HG03108 (cell line): ENCODE measurements around the gene PABPC1L.

Experiments used
- ATAC-seq: cut with Tn5 transposase; IDR thresholded peaks from one replicate; pipeline ENCODE4 v1.9.1; 2021; ENCODE audit warnings: moderate library complexity; ENCODE audit not compliant: unreplicated experiment

The PABPC1L gene

DNA sequence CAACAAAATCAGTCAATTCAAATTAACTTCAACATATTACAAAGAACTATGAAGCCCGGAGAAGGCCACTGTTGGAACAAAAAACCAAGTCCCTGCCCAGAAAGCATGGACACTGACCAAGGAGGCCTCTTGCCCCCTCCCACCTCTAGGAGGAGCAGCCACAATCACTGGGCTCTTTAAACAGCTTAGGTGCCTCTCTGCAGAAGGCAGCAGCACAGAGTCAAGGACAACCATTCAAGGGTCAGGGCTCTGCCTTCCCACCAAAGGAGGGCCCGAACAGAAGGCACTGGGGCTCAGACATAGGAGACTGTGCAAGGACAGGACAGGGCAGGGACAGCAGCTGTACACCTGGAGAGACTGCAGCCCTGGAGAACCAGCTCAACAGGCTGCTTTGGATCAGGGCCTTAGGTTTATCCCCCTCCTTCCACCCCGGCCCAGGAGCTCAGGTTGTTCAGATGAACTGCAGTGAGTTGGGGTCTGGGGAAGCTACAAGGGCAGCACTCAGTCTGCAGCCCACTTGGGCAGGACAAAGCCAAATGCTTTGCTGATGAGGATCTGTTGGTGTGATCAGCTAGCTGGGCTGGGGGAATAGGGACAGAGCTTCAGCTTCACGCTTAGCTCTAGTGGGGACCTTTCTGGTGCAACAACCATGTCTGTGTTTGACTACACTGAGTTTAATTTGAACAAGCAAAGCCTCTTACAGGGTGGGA lies 32.6 kb downstream of the PABPC1L start:
- no peak for ATAC-seq

DNA sequence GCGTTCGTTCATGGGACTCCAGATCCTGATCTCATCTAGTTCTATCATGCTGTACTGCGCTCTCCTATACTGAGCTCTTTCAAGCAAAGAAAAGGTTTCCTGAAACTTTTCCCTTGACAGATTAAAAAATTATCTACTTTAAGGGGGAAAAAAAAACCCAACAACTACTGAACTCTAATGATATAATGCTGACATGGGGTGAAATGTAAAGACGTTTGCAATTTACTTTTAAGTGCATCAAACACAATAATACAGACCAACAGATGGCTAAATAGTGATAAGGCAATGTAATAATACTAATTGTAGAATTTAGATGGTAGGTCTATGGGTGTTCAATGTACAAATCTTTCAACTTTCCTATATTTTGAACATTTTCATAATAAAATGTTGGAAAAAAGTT lies 34.0 kb downstream of the PABPC1L start:
- no peak for ATAC-seq

DNA sequence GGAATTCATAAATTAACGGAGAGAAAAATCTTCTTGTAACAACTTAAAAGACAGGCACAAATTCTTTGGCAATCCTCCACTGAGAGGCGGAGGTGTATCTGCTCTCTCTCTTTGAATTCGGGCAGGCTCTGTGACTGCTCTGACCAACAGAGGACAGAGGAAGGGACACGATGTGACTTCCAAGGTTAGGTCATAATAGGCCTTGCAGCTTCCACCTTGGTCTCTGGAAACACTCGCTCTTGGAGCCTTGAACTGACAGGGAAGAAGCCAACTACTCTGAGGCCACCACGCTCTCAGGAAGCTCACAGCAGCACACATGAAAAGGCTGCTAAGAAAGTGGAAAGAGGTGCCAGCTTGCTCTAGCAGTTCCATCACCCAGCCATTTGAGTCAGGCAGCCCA lies 35.4 kb downstream of the PABPC1L start:
- no peak for ATAC-seq

DNA sequence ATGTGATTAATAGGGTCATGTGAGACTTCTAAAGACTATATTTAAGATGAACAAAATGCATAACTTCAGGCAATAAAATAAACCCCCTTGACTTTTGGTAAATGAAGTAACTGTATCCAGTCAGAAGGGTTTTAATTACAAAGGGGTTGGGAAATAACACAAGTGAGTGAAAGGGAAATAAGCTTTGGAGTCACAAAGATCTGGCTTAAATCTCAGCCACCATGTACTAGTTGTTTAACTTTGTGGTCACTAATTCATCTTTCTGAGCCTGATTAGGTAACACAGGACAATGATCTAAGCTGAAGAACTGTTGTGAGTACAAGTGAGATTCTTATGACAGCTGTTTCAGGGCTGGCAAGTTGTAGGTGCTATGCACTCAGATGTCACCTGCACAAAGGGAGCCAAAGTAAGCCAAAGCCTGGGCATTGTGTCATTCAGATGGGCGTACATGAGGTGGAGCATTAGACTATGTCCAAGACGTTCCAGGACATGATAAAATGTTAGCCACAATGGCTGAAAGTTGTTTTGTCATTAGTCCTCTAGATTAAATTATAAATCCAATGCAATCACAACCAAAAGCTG lies 36.5 kb downstream of the PABPC1L start:
- no peak for ATAC-seq

DNA sequence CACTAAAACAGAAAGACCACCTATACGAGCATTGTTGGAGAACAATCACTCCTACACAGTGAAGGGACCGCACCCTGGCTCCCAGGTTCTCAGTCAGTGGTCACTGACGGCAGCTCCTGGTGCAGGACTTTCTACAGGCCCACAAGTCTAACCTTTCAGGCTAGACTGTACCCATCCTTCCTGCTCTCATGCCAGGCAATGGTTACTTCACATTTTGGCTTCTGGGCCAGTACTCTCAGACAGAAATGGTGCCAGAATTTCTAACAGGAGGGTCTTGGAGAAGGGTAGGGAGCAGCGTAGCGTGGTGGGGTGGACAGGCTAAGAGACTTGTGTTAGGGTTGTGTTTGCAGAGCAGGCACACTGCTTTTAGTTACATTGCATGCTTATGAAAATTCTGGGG lies 38.2 kb downstream of the PABPC1L start:
- ATAC-seq: no peak

DNA sequence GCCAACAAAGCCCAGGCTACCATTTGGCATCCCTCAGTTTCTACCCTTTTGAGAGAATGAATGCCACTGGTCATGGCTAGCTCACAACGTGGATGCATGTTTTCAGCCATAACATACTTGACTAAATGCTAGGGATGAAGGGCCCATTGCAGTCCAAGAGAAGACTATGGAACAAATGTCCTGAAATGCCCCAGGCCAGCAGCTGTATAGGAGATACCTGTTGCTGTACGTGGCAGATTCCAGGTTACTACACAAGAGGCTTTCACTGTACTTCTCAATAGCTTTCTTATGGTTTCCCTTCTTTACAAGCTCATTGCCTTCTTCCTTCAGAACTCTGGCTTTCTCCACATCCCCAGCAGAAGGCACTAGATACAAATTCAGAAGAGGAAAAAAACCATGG lies 38.7 kb downstream of the PABPC1L start:
- ATAC-seq: no peak

DNA sequence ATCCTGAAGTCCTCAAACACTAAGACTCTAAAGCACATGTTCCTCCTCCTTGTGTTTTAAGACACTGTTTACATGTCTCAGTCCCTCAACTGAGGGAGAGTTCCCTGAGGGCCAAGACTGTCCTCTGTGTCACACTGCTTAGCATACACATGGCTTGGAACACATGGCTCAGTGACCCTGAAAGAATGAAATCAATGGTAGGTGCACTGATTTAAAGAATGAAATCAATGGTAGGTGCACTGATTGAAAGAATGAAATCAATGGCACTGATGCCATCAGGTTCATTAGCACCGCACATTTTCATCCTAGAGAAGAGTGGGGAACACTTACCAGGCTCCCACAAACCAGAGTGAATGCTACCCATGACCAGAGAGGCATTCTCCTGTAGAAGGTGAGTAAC lies 40.5 kb downstream of the PABPC1L start:
- ATAC-seq: no peak

DNA sequence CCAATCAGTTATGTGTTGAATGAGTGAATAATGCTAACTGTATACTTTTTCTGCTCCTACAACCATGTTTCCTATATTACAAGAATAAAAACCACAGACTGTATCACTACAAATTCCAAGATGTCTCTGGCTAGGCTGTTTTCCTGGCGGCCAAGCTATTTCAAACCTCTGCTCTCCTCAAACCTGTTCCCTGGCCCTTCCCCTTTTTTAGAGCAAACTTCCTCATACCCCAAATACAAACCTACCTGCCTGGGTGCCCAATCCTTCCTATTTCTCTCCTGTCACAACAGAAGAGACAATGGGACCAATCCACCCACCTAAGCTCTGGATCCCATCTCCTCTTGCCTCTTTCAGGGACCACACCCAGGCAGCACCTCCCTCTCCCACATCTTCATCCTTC lies 42.9 kb downstream of the PABPC1L start:
- ATAC-seq: no peak

DNA sequence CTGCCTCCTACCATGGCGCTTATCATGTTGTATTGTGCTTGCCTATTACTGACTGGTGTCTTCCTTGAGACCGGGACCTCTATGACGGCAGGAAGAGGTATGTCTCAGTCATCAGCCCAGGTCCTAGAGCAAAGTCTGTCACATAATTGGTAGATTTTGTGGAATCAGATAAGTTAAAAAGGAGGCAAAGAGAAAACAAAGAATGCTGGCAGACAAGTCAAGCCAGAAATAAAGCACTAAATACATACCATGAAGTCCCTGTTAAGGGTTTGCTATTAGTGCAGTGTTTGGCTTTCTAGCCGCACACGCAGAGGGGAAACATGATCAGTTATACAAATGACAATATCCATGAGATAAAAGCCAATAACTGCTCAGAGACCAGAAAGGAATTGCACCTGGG lies 44.4 kb downstream of the PABPC1L start:
- no peak for ATAC-seq

DNA sequence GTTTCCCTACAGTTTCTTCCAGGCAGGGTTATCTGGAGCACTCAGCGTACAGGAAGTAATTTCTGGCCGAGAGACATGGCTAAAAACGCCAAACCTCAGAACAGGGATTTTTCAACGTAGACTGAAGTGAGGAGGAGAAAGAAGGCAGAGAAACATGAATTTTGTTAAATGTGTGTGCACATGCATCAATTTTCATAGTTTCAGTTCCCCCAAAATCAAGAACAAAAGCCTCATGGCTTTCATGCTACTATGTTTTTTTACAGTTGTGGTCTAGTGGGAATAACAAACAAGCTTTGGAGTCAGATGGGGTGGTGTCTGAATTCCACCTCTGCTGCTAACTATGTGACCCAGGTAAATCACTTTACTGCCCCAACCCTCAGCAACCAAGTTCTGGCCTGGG lies 45.4 kb downstream of the PABPC1L start:
- ATAC-seq: no peak

DNA sequence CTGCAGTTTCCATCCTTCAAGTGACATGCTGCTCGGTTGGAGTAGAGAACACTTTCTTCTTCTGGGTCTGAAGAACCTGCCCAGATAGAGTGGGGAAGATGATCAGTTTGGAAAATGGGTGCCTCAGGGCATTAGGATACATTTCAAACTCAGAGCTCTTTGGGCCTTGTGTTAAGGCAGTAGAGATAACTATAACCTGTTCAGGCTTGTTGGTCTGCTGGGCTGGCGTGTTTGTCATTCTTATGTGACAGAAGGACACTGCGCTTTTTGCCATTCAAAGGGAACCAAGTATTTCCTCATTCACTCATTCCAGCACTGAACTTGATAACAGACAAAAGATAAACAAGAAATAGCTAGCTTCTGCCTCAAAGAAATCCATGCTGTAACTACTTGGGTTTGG lies 46.5 kb downstream of the PABPC1L start:
- ATAC-seq: no peak

DNA sequence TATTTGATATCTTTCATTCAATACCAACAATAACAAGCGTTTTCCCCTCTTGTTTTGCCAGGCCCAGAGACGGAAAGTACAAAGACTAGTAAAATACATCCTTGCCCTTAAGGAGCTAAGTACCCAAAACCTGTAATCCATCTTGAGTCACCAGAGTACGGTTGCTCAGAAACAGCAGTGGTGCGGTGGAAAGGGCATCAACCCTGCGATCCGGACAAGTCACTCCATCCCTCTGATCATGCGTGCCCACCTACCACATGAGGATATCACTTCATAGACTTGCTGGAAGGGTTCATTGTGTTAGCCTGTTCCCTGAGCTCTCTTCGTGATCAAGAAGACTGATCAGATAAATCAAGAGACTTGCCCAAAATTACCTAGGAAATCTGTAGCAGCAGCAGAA lies 48.4 kb downstream of the PABPC1L start:
- no peak for ATAC-seq

DNA sequence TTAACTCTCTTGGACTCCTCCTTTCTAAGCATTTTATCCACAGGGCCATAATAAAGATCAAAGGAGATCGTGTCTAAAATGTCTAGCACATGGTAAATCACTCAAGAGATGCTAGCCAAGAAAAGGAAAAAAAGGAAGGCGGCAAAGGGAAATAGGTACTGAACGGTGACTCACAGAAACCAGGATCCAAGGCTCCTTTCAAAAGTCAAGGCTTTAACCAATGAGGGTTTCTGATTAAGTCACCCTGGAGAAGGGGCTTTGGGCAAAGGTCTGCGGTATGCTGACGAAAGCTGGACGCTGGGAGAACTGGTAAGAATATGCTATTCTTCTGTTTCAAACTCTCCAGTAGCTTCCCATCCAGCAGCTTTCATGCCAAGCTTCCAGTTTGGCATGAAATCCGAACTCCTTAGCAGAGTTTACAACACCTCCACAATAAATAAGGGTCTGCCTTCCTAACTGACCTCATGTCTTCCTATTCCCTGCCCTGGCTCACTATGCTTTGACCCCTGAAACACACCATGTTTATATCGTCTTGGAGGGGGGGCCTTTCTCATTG lies 49.3 kb downstream of the PABPC1L start:
- ATAC-seq: no peak

DNA sequence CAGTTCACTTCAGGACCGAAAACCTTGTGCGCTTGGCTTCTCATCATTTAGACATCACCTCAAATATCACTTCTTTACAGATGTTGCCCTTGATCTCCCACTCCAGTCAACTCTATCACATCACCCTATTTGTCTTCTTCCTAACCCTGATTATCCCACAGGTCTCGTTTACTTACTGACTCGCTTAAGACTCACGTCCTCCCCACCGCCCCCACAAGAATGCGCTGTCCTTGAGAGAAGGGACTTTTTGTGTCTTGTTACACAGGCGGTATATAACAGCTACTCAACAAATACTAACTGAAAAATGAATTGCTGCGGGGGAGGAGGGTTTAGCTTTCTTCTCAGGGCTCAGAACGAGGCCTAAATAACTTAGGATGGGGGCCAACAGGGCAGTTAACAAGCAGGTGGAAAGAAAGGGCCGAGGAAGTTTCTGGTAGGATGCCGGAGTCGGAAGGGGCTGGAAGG lies 49.8 kb downstream of the PABPC1L start:
- ATAC-seq: peak; percentile 20

DNA sequence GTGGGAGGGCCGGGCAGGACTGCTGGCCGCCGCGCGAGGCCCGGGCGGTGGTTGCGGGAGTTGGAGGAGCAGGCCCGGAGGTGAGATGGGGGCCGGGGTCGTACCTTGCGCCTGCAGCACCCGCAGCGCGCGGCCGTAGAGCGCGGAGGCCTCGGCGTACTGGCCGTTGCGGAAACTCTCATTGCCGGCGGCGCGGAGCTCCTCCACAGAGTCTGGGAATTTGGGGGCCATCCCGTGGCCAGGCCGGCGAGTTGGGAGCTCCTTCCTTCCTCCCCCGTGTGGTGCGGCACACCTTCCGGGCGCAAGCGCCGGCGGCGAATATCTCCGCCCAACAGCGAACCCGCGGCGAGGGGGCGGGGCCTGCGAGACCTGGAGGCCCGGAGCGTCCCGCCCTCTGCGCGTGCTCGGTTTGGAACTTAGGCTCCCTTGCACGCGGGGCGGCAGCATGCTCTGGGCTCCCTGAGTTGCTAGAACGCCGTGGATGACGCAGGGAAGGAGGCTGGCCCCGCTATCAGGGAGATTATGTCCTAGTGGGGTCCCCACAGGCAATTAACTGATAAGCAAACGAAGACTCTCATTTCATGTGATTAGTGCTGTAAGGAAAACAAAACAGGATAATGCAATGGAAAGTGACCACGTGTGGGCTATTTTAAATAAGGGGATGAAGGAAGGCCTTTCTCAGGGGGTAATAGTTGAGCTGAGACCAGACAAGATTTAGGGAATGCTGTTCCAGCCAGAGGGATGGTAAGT lies 50.4 kb downstream of the PABPC1L start, which contains the start of gene TOMM34:
Gene TOMM34 (minus strand): TSS at position 295 of the 750 bp plus-strand sequence. CDS start 64 bp downstream, at position 231.
- peak; percentile 81 for ATAC-seq

DNA sequence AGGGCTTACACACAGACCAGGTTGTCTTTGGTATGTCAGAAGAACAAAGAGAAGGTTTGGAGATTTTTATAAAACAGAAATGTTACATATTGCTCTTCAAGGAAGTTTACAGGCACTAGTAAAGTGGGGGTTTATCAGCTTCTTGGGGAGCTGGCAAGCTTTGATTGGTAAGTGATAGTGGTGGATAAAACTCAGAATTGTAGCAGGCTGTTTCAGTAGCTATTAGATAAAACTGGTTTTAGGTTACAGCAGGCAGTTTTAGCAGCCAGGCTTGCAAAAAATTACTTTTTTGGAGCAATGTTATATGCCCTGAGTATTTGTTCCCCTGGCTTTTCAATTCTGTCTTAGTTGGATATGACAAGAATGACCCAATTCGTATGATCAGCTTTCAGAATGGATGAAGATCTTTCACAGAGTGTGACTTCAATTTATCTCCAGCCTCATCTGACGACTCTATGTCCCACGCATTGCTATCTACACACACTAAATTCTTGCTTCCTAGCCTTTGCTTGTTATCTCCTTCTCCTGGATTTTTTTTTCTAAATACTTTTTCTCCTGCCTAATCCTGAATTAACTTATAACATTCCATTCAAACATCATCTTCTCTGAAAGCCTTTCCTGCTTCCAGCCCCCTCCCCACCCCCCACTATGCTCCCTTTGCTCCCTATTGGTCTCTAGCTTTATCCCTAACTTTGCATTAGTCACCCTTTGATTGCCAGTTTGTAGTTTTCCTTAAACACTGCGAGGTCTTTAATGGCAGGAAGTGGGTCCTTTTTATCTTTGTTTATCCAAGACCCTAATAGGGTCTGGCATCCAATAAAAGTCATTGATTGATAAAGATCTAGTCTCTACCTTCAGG lies 51.4 kb downstream of the PABPC1L start:
- no peak for ATAC-seq

DNA sequence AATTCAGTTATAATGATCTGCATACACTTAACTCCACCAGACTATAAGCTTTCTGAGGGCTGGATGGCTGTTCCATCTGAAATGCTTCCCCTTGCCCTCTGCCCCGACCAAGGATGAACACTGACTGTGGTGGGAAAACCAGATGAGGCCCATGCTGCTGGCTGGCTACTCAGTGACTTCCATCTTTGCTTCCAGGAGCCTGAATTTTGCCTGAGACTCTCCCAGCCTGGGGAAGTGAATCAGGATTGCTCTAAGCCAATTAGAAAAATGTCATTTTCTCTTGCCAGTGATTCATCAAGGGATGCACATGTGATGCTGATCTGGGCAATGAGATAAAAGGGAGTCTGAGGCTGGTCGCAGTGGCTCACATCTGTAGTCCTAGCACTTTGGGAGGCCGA lies 52.0 kb downstream of the PABPC1L start:
- no peak for ATAC-seq

DNA sequence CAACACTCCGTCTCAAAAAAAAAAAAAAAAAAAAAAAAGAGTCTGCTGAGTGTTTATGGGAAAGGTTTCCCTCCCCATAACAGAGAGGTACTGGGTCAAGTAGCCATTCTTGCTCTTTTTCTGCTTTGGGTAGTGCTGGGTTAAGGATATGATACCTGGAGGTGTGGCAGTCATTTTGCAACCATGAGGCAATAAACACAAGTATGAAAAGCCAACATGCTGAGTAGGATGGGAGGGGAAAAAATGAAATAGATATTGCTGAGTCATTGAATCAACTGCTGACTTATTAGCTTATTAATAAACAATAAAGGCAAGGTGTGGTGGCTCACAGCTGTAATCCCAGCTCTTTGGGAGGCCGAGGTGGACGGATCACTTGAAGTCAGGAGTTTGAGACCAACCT lies 52.6 kb downstream of the PABPC1L start:
- no peak for ATAC-seq

DNA sequence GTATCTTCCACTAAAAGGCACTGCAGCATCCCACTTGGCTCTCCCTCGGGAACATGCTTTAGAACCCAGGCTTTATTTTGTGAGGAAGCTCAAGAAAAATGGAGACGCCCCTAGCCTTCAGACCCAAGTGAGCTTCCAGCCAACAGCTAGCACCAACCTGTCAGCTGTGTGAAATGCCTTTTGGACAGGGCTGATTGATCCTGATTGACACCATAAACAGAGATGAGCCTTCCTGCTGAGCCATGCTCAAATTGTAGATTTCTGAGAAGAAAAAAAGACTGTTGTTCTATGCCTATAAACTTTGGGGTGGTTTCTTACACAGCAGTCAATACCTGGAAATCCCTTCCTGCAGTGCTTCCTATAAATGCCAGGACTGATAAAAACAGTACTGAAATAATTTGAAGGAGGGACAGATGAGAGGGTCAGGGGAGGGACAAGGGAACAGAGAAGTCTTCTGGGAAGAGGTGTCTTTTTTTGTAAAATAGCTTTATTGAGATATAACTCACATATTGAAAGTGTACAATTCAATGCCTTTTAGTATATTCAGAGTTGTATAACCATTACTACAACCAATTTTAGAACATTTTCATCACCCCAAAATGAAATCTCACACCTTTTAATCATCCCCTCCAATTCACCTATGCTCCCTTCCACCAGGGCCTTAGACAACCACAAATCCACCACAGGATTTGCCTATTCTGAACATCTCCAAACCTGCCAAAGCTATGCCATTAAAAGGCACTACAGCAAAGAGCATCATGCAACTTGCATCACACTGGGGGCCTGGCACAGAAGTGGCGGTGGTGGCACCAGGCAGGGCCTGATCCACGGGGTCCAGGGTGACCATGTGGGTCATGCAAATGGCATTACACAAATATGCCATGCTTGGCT lies 53.7 kb downstream of the PABPC1L start:
- no peak for ATAC-seq

DNA sequence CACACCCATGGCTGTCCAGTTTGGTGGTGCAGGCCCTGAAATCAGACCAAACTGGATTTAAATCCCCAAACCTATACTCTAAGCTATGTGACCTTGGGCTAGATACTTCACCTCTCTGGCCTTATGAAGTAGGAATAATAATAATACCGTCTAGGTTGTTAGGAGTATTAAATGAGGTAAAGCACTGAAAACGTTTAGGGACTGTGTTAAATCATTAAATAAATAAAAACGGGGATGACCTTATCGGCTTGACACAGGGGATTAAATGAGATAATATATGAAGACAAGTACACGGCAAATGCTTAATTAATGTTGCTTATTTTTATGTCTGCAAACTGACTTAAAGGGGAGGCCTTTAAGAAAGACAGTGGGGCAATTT lies 55.8 kb downstream of the PABPC1L start:
- no peak for ATAC-seq
